HG03378 (cell line): ENCODE measurements around the gene GPR52.
"Not testable (repeated sequence)": the region's sequence is repeated elsewhere in the genome, so short reads cannot be mapped to it uniquely, and the experiment has no call there.

ENCODE experiments used
- ATAC-seq: cut with Tn5 transposase; IDR thresholded peaks from one replicate; pipeline ENCODE4 v1.9.1; 2021; ENCODE audit warnings: mild to moderate bottlenecking, moderate library complexity; ENCODE audit not compliant: unreplicated experiment

Gene GPR52, protein sequence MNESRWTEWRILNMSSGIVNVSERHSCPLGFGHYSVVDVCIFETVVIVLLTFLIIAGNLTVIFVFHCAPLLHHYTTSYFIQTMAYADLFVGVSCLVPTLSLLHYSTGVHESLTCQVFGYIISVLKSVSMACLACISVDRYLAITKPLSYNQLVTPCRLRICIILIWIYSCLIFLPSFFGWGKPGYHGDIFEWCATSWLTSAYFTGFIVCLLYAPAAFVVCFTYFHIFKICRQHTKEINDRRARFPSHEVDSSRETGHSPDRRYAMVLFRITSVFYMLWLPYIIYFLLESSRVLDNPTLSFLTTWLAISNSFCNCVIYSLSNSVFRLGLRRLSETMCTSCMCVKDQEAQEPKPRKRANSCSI

GRCh38 chr1:174447866-174448530 lies at the start of gene GPR52:
GPR52 (plus strand) TSS chr1:174447964; CDS start chr1:174448112, 148 bp downstream.
- no peak for ATAC-seq

GRCh38 chr1:174398246-174398645 lies 49.5 kb upstream of the GPR52 start:
- no peak for ATAC-seq

- no peak for ATAC-seq
These were observed 48.6 kb upstream of the GPR52 start for GRCh38 chr1:174399211-174399610.

- no peak for ATAC-seq
These were observed 46.7 kb upstream of the GPR52 start for GRCh38 chr1:174401075-174401474.

DNA sequence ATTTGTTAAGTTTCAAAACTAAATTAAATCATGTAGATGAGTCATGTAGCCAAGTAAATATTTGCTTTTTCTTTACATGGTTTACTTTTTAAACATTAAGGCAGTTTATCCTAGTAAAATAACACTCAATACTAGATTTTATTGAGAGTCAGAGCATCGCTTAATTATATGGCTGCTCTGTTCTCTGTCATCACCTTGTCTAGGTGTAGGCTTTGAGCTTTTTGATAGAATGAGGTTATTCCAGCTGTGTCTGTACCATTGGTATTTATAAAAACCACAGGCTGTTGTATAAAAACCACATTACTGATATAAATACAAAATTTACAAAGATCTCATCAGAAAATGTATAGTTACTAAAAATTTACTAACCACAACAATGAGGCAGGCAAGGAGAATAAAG lies 42.5 kb upstream of the GPR52 start:
- no peak for ATAC-seq

DNA sequence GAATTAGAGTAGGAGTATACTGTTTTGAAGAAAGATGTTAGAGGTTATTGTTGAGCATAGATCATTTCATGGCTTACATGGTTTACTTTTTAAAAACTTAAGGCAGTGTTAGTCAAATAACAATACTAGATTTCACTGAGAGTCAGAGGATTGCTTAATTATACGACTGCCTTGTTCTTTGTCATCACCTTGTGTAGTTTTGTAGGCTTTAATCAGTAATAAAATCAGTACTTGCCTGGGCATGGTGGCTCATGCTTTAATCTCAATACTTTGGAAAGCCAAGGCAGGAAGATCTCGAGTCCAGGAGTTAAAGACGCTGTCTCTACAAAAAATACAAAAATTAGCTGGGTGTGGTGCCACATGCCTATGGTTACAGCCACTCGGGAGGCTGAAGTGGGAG lies 41.3 kb upstream of the GPR52 start:
- no peak for ATAC-seq

- ATAC-seq: no peak
These were observed 40.1 kb upstream of the GPR52 start for GRCh38 chr1:174407665-174408064.

DNA sequence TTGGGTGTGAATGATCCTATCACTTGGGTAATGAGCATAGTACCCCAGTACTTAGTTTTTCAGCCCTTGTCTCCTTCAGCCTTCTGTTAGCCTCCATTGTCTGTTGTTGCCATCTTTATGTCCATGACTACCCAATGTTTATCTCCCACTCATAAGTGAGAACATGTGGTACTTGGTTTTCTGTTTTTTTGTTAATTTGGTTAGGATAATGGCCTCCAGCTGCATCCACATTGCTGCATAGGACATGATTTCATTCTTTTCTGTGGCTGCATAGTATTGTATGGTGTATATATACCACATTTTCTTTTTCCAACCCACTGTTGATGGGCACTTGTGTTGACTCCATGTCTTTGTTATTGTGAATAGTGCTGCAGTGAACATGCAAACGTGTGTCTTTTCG lies 39.6 kb upstream of the GPR52 start:
- no peak for ATAC-seq

- ATAC-seq: not testable (repeated sequence)
These were observed 38.0 kb upstream of the GPR52 start for GRCh38 chr1:174409801-174410200.

DNA sequence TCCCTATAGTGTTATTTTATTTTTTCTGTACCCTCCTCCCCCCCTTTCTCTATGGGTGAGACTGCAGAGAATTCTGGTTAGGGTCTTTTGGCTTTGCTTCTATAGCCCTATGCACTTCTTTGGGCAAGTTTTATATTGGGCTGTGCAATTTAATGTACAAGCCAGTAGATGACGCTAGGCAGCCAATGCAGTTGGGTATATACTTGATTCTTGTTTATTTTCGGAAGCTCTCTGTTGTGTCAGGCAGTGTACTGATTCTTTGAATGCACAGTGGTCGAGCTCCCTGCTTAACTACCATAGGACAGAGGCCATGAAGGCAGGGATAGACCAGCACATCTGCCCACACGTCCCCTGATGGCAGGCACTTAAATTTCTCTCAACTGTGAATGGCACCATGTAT lies 34.1 kb upstream of the GPR52 start:
- ATAC-seq: no peak

DNA sequence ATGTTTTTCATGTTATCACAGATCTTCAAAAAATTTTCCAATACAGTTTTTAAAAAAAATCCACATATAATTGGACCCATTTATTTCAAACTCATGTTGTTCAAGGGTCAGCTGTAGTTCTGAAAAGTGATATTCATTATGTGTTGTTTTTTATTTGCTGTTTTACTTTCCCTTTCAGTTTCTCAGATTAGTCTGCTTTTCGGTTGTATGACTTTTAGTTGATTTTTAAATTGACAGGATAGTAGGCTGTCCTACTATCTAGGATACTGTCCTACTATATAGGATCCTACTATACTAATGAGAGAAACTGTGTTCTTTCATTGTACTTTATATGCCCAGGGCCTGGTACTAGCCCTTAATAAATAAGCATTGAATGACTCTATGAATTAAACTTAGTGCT lies 33.6 kb upstream of the GPR52 start:
- ATAC-seq: no peak

- no peak for ATAC-seq
These were observed 32.3 kb upstream of the GPR52 start for GRCh38 chr1:174415506-174415905.

DNA sequence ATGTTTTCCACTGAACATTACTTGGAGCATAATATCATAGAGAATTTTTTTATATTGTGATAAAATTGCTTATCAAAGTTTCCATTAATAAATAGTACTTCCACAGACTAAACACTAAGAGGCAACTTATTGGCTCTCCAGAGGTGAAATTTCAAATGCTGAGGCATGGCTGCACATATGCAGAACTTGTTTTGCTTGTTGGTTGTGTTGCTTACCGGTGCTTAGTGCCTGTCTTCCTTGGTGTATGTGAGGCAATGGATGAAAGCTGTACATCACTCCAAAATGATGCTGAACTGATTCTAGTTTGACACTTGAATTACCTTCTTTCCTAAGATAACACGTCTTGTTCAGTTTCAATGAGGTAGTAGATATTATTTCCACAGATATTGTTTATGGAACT lies 29.8 kb upstream of the GPR52 start:
- no peak for ATAC-seq

DNA sequence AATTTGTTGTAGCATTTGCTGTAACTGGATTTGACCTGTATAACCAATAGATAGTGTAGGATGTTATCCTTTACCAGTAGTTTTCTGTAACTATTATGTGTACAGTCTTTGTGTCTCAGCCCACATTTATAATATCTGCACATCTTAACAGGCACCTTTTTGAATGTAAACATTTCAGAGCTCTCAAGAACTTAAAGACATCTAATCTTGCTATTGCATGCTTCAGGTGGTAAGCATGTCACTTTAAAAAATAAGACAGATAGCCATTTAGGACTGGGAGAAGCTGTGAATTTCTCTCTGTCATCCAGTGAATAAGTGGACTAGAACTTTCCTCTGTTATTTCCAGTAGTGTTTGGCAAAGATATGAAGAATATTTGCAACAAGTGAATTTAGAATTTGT lies 22.6 kb upstream of the GPR52 start:
- no peak for ATAC-seq

GRCh38 chr1:174426153-174426552 lies 21.6 kb upstream of the GPR52 start:
- ATAC-seq: no peak

- no peak for ATAC-seq
These were observed 19.7 kb upstream of the GPR52 start for GRCh38 chr1:174428033-174428432.

- no peak for ATAC-seq
These were observed 19.0 kb upstream of the GPR52 start for GRCh38 chr1:174428739-174429138.

- no peak for ATAC-seq
These were observed 14.3 kb upstream of the GPR52 start for GRCh38 chr1:174433451-174433850.

GRCh38 chr1:174445351-174445750 lies 2.4 kb upstream of the GPR52 start:
- no peak for ATAC-seq

GRCh38 chr1:174445817-174446216 lies 1.9 kb upstream of the GPR52 start:
- ATAC-seq: no peak

DNA sequence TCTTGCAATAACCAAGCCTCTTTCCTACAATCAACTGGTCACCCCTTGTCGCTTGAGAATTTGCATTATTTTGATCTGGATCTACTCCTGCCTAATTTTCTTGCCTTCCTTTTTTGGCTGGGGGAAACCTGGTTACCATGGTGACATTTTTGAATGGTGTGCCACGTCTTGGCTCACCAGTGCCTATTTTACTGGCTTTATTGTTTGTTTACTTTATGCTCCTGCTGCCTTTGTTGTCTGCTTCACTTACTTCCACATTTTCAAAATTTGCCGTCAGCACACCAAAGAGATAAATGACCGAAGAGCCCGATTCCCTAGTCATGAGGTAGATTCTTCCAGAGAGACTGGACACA lies 743 bp downstream of the GPR52 start:
- ATAC-seq: no peak

DNA sequence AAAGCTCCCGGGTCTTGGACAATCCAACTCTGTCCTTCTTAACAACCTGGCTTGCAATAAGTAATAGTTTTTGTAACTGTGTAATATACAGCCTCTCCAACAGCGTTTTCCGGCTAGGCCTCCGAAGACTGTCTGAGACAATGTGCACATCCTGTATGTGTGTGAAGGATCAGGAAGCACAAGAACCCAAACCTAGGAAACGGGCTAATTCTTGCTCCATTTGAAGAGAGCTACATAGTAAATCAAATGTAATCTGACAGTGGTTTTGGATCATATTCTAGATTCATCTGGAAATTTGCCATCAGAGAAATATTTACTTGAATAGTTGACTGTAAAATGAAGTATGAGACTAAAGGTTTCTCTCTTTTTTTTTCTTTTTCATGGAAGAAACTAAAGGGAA lies 1.2 kb downstream of the GPR52 start:
- ATAC-seq: no peak

- no peak for ATAC-seq
These were observed 3.6 kb downstream of the GPR52 start for GRCh38 chr1:174451408-174451807.
